Peyer's patch (tissue), 4 donors: Measurements from ENCODE around the gene MEF2C. TPM values are rescaled to one million over a fixed set of nuclear protein-coding genes. Genes with fewer than 3 reads are reported as not detected.

Experiments used
- DNase-seq, 3 donors: peaks; one replicate each; pipeline ENCODE4 v3.0.0-alpha.2; 2017 to 2019
- H3K27ac ChIP-seq, 4 donors: fragments of 200-600 bp; sonication (generic); one replicate each; pipeline ENCODE4 v1.5.1; 2016 to 2019
- H3K27me3 ChIP-seq, 2 donors: fragments of 200-600 bp; sonication (generic); one replicate each; pipeline ENCODE4 v1.5.1; 2019
- H3K36me3 ChIP-seq, 3 donors: fragments of 200-600 bp; sonication (generic); one replicate each; pipeline ENCODE4 v1.5.1; 2016 to 2019
- H3K4me1 ChIP-seq, 4 donors: fragments of 200-600 bp; sonication (generic); one replicate each; pipeline ENCODE4 v1.5.1; 2016 to 2019
- H3K4me3 ChIP-seq, 4 donors: fragments of 200-600 bp; sonication (generic); 1 replicate in 3 of 4; 2 replicates in 1 of 4; pipeline ENCODE4 v1.5.1; 2016 to 2019; ENCODE audit warnings: mild to moderate bottlenecking in 1 of 4
- H3K9me3 ChIP-seq, 4 donors: fragments of 200-600 bp; sonication (generic); one replicate each; pipeline ENCODE4 v1.5.1; 2016 to 2019; ENCODE audit warnings: mild to moderate bottlenecking in 1 of 4
- POLR2A ChIP-seq, 2 donors: fragments of 450-650 bp; IDR thresholded peaks; one replicate each; pipeline ENCODE4 v1.5.1; 2017; ENCODE audit warnings: antibody characterized with exemption in 2 of 2, mild to moderate bottlenecking in 2 of 2, moderate library complexity in 2 of 2
- total RNA-seq, 4 donors: library from RNA; depleted of rRNA; stranded (reverse); fragments of >200 nt; gene quantifications; one replicate each; pipeline ENCODE4 v1.1.0, GENCODE V29; 2016
- TF ChIP-seq, protein P1 (sequence below), 6 experiments: fragments of 450-650 bp in 4 of 6; fragments of 200-600 bp in 2 of 6; sonication (generic) in 1 of 6; IDR thresholded peaks; one replicate each; pipeline ENCODE4 v1.5.1; 2017 to 2019; ENCODE audit warnings: antibody characterized with exemption in 6 of 6, mild to moderate bottlenecking in 3 of 6, moderate library complexity in 1 of 6

The MEF2C gene
- total RNA-seq, 4 donors from 2014 or later: 5.4 to 137 (median 14.4) TPM

DNA sequence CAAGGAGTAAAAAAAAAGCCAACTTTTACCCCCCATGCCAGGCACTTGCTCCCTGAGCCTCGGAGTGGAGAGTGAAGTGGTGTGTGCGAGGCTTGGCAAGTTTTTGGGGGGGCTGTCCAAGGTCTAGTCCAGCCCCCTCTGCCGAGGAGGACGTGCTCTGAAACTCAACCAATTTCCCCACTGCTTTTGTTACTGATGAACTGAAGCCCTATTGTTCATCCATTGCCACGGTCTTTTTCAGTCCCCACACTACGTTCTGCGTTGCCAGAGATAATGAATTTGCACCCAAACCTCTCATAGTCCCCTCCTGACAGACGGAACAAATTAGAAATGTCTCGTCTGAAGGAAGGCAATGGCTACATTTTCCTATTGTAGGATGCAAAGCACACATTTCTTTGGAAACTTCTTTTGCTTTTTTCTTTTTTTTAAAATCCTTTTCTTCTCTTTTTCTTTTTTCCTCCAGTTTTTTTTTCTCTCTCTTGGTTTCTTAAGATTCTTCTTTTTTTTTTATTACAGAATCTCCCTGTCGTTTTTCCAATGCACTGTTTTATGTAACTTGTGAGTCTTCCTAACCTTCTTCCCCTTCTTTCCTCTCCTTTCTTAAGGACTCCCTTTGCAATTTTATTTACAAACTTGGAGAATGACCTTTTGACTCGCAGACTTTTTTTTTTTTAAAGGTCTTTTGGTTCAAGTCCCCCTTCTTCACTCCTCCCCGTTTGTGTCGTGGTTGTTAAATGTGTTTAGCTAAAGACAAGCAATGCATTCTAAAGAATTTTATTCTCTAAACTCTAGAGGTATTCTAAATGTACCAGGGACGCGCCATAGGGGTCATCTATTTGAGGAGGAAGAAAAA is 209.5 kb downstream of the MEF2C start:
- Histone ChIP-seq H3K27ac (no peak overlapping the region), H3K27me3 (peaks cover 0 to 52% of the 10 kb centered on the region in 2 donors), H3K4me3 (peak overlapping the region in 1 of 4 donors; percentile 48), H3K36me3 (no peaks in the 10 kb centered on the region), H3K4me1 (peaks cover 0 to 25% (median 10%) of the 10 kb centered on the region in 4 donors), H3K9me3 (no peaks in the 10 kb centered on the region)
- no peak for DNase-seq
- TF ChIP-seq, protein P1, sequence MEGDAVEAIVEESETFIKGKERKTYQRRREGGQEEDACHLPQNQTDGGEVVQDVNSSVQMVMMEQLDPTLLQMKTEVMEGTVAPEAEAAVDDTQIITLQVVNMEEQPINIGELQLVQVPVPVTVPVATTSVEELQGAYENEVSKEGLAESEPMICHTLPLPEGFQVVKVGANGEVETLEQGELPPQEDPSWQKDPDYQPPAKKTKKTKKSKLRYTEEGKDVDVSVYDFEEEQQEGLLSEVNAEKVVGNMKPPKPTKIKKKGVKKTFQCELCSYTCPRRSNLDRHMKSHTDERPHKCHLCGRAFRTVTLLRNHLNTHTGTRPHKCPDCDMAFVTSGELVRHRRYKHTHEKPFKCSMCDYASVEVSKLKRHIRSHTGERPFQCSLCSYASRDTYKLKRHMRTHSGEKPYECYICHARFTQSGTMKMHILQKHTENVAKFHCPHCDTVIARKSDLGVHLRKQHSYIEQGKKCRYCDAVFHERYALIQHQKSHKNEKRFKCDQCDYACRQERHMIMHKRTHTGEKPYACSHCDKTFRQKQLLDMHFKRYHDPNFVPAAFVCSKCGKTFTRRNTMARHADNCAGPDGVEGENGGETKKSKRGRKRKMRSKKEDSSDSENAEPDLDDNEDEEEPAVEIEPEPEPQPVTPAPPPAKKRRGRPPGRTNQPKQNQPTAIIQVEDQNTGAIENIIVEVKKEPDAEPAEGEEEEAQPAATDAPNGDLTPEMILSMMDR (IDR thresholded peaks at IDR 0.05): no peak
- TF ChIP-seq POLR2A (IDR thresholded peaks at IDR 0.05): no peak

DNA sequence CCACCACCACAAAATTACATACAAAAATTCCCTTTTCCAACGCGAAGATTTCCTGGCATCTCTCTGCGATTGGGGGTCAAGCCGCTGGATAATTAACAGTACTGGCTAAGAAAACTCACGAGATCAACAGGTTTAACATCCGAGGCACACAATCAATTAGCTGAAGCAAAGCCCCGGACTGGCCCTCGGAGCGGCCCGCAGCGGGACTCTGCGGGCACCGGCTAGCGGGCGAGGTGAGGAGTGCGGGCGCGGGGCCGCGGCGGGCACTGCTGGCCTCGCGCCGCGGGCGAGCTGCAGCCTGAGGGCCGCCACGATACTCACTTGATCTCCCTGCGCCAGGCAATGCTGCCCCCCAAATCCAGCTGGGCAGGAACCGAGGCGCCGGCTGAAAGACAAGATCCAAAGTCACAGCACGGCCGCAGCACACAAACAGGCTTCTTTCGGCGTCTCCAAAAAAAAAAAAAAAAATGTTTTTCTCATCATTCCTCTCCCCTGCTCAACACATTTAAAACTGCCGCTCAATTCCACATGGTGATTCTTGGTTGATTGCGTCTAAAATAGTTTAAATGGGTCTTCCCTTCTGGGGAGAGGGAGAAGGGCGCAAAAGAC is 210.2 kb downstream of the MEF2C start:
- H3K4me1 ChIP-seq: peaks cover 0 to 25% (median 10%) of the 10 kb centered on the region in 4 donors
- TF ChIP-seq POLR2A (IDR thresholded peaks at IDR 0.05): no peak
- TF ChIP-seq, protein P1 (IDR thresholded peaks at IDR 0.05): no peak
- no peak overlapping the region for H3K4me3 ChIP-seq
- H3K27ac ChIP-seq: no peak overlapping the region
- H3K27me3 ChIP-seq: peaks cover 0 to 46% of the 10 kb centered on the region in 2 donors
- H3K36me3 ChIP-seq: no peaks in the 10 kb centered on the region
- DNase-seq: no peak
- no peaks in the 10 kb centered on the region for H3K9me3 ChIP-seq

GRCh38 chr5:88671505-88672499 is 211.2 kb downstream of the MEF2C start:
- Histone ChIP-seq H3K4me3 (no peak overlapping the region), H3K27ac (no peak overlapping the region), H3K9me3 (no peaks in the 10 kb centered on the region), H3K27me3 (peaks cover 0 to 44% of the 10 kb centered on the region in 2 donors), H3K4me1 (peaks cover 0 to 32% (median 12%) of the 10 kb centered on the region in 4 donors), H3K36me3 (no peaks in the 10 kb centered on the region)
- TF ChIP-seq POLR2A (IDR thresholded peaks at IDR 0.05): no peak
- TF ChIP-seq, protein P1 (IDR thresholded peaks at IDR 0.05): no peak
- no peak for DNase-seq

DNA sequence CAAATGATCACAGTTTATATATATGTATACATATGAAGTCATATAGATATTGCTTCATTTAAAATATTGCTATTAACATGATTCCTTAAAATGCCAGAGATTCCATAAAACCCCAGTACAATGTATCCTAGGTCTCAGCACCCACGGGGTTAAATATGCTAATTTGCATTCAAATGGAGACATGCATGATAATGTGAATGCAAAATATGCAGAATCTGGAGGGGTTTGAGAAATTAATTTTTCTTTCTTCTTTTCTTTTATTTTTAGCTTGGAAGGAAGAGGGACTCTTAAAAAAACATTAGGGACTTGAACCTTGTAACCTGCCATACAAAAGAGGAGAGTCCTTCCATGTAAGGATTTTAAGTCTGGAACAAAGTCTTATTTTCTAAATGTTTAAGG is 211.9 kb downstream of the MEF2C start:
- Histone ChIP-seq H3K4me1 (peaks cover 0 to 33% (median 12%) of the 10 kb centered on the region in 4 donors), H3K9me3 (no peaks in the 10 kb centered on the region), H3K27me3 (peaks cover 0 to 43% of the 10 kb centered on the region in 2 donors), H3K36me3 (no peaks in the 10 kb centered on the region), H3K4me3 (no peak overlapping the region), H3K27ac (no peak overlapping the region)
- TF ChIP-seq POLR2A (IDR thresholded peaks at IDR 0.05): no peak
- TF ChIP-seq, protein P1 (IDR thresholded peaks at IDR 0.05): no peak
- no peak for DNase-seq

- H3K4me1 ChIP-seq: peaks cover 0 to 28% (median 12%) of the 10 kb centered on the region in 4 donors
- no peaks in the 10 kb centered on the region for H3K9me3 ChIP-seq
- TF ChIP-seq POLR2A (IDR thresholded peaks at IDR 0.05): no peak
- TF ChIP-seq, protein P1 (IDR thresholded peaks at IDR 0.05): no peak
- DNase-seq: no peak
- H3K36me3 ChIP-seq: no peaks in the 10 kb centered on the region
- H3K27ac ChIP-seq: no peak overlapping the region
- H3K27me3 ChIP-seq: peaks cover 0 to 37% of the 10 kb centered on the region in 2 donors
- no peak overlapping the region for H3K4me3 ChIP-seq
Measured at GRCh38 chr5:88670461-88670860, 212.5 kb downstream of the MEF2C start.
